Neutrophil (primary cell): Measurements from ENCODE around the gene NHLRC4.

ENCODE experiments used
- H3K27ac ChIP-seq: fragments of 200-600 bp; sonication (generic); 2 replicates; pipeline ENCODE4 v1.5.1; 2016; ENCODE audit warnings: mild to moderate bottlenecking, moderate library complexity
- H3K27me3 ChIP-seq: fragments of 200-600 bp; sonication (generic); 2 replicates; pipeline ENCODE4 v1.6.0; 2016; ENCODE audit warnings: mild to moderate bottlenecking
- H3K36me3 ChIP-seq: fragments of 200-600 bp; sonication (generic); 2 replicates; pipeline ENCODE4 v1.5.1; 2017
- H3K4me1 ChIP-seq, 2 experiments: fragments of 200-600 bp in 1 of 2; sonication (generic) in 1 of 2; 1 replicate in 1 of 2; 2 replicates in 1 of 2; pipeline versions ENCODE4 v1.5.1 to v1.6.1; 2013 to 2016; ENCODE audit warnings: low read depth in 1 of 2, low read length in 1 of 2, mild to moderate bottlenecking in 1 of 2, moderate library complexity in 1 of 2; ENCODE audit not compliant: control insufficient read depth in 1 of 2, insufficient read depth in 1 of 2
- H3K4me3 ChIP-seq, 2 experiments: fragments of 200-600 bp in 1 of 2; sonication (generic) in 1 of 2; 1 replicate in 1 of 2; 2 replicates in 1 of 2; pipeline ENCODE4 v1.5.1; 2013 to 2016; ENCODE audit warnings: low read depth in 1 of 2, low read length in 1 of 2, mild to moderate bottlenecking in 1 of 2, moderate library complexity in 1 of 2
- H3K9me3 ChIP-seq: fragments of 200-600 bp; sonication (generic); 2 replicates; pipeline ENCODE4 v1.5.1; 2016
- CTCF ChIP-seq: fragments of 200-600 bp; sonication (generic); IDR thresholded peaks from 2 replicates; pipeline ENCODE4 v1.5.1; 2016; ENCODE audit warnings: antibody characterized with exemption

NHLRC4 gene

GRCh38 chr16:529012-529575, 37.7 kb upstream of the NHLRC4 start:
- peak overlapping the region; percentile 51 to 62 for H3K4me3 ChIP-seq
- H3K9me3 ChIP-seq, result no peaks in the 10 kb centered on the region
- peak overlapping the region; percentile 46 for H3K27ac ChIP-seq
- H3K27me3 ChIP-seq, result no peaks in the 10 kb centered on the region
- no peaks in the 10 kb centered on the region for H3K36me3 ChIP-seq
- TF ChIP-seq CTCF, result no peak
- peaks cover 24 to 28% of the 10 kb centered on the region in 2 experiments for H3K4me1 ChIP-seq

GRCh38 chr16:530111-530817, 36.5 kb upstream of the NHLRC4 start:
- Histone ChIP-seq H3K4me3 (no peak overlapping the region), H3K36me3 (no peaks in the 10 kb centered on the region), H3K4me1 (peaks cover 24 to 28% of the 10 kb centered on the region in 2 experiments), H3K27ac (no peak overlapping the region), H3K9me3 (no peaks in the 10 kb centered on the region), H3K27me3 (no peaks in the 10 kb centered on the region)
- TF ChIP-seq CTCF, result no peak

- Histone ChIP-seq H3K9me3 (no peaks in the 10 kb centered on the region), H3K4me1 (peaks cover 21 to 23% of the 10 kb centered on the region in 2 experiments), H3K36me3 (peaks cover 11% of the 10 kb centered on the region), H3K27me3 (no peaks in the 10 kb centered on the region), H3K4me3 (no peak overlapping the region), H3K27ac (no peak overlapping the region)
- TF ChIP-seq CTCF, result no peak
These were observed 35.2 kb upstream of the NHLRC4 start for GRCh38 chr16:531494-532125.

GRCh38 chr16:533391-534123, 33.2 kb upstream of the NHLRC4 start:
- H3K9me3 ChIP-seq, result no peaks in the 10 kb centered on the region
- peaks cover 31% of the 10 kb centered on the region for H3K36me3 ChIP-seq
- H3K27ac ChIP-seq, result no peak overlapping the region
- no peaks in the 10 kb centered on the region for H3K27me3 ChIP-seq
- peaks cover 11 to 13% of the 10 kb centered on the region in 2 experiments for H3K4me1 ChIP-seq
- no peak overlapping the region for H3K4me3 ChIP-seq
- TF ChIP-seq CTCF, result no peak

- no peak for TF ChIP-seq CTCF
- H3K4me3 ChIP-seq, result no peak overlapping the region
- H3K4me1 ChIP-seq, result peaks cover 5 to 7% of the 10 kb centered on the region in 2 experiments
- H3K9me3 ChIP-seq, result no peaks in the 10 kb centered on the region
- H3K27me3 ChIP-seq, result no peaks in the 10 kb centered on the region
- H3K27ac ChIP-seq, result no peak overlapping the region
- H3K36me3 ChIP-seq, result peaks cover 31% of the 10 kb centered on the region
These were observed 32.7 kb upstream of the NHLRC4 start for GRCh38 chr16:534135-534534.
